ENCODE results near the gene ARHGAP44.

DNA sequence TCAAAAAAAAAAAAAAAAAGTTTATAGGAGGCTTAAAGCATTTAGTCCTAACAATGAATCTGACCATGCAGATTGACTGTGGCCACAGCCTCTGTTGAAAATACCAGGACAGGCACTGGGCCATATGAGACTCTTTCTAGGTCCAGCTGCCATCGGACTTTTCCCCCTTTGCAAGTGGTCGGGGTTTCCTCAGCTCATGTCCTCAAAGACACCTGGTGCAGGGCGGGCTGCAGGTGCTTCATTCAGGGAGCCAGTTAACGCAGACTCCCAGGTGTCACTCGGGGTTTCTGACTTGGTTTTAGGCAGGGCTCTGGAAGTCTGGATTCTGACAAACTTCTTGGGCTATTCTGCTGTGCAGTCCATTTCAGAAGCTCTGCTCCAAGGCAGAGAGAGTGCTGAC lies 207.6 kb downstream of the ARHGAP44 start:
- TF ChIP-seq CTCF (IDR thresholded peaks at IDR 0.05) (no peak), EZH2phosphoT487 (IDR thresholded peaks at IDR 0.05) (no peak)
